ENCODE data around the gene ANO1. TPM values are rescaled to one million over a fixed set of nuclear protein-coding genes. Genes with fewer than 3 reads are reported as not detected.
A peak's percentile ranks its signal among the peaks of the same experiment; 100 is the strongest.

The ANO1 gene
- total RNA-seq, 1 donor from 2014 or later, result 9.0 TPM

GRCh38 chr11:70230151-70230839 is 152.2 kb downstream of the ANO1 start:
- intact Hi-C loops (cut with DNase I), result no loop called here
- no peak for ATAC-seq
- Histone ChIP-seq H3K36me3 (no peaks in the 10 kb centered on the region), H3K4me3 (no peak overlapping the region), H3K27ac (no peak overlapping the region), H3K9me3 (no peaks in the 10 kb centered on the region), H3K27me3 (ENCODE audit: low read depth) (no peaks in the 10 kb centered on the region), H3K4me1 (no peaks in the 10 kb centered on the region)
- DNase-seq, result no peak
- no peak for TF ChIP-seq CTCF (IDR thresholded peaks at IDR 0.05)

GRCh38 chr11:70230840-70231710 is 153.0 kb downstream of the ANO1 start:
- Histone ChIP-seq H3K9me3 (no peaks in the 10 kb centered on the region), H3K27ac (no peak overlapping the region), H3K4me1 (no peaks in the 10 kb centered on the region), H3K36me3 (no peaks in the 10 kb centered on the region), H3K4me3 (no peak overlapping the region), H3K27me3 (ENCODE audit: low read depth) (no peaks in the 10 kb centered on the region)
- intact Hi-C loops (cut with DNase I), result no loop called here
- ATAC-seq, result peak in 1 of 2 donors; percentile 15
- TF ChIP-seq CTCF (IDR thresholded peaks at IDR 0.05), result no peak
- no peak for DNase-seq

- no peak for TF ChIP-seq CTCF (IDR thresholded peaks at IDR 0.05)
- DNase-seq (no peak), ATAC-seq (no peak)
- Histone ChIP-seq H3K4me3 (no peak overlapping the region), H3K36me3 (no peaks in the 10 kb centered on the region), H3K27me3 (ENCODE audit: low read depth) (no peaks in the 10 kb centered on the region), H3K4me1 (no peaks in the 10 kb centered on the region), H3K27ac (no peak overlapping the region), H3K9me3 (no peaks in the 10 kb centered on the region)
- intact Hi-C loops (cut with DNase I), result no loop called here
These were observed 154.9 kb downstream of the ANO1 start for GRCh38 chr11:70233034-70233433.

- H3K36me3 ChIP-seq, result no peaks in the 10 kb centered on the region
- ATAC-seq (peak in 1 of 2 donors; percentile 61), DNase-seq (no peak)
- no peaks in the 10 kb centered on the region for H3K27me3 ChIP-seq (ENCODE audit: low read depth)
- H3K27ac ChIP-seq, result no peak overlapping the region
- H3K9me3 ChIP-seq, result no peaks in the 10 kb centered on the region
- no peak overlapping the region for H3K4me3 ChIP-seq
- TF ChIP-seq CTCF (IDR thresholded peaks at IDR 0.05), result no peak
- no peaks in the 10 kb centered on the region for H3K4me1 ChIP-seq
- intact Hi-C loops (cut with DNase I), result no loop called here
These were observed 155.4 kb downstream of the ANO1 start for GRCh38 chr11:70233511-70233934.

- no peaks in the 10 kb centered on the region for H3K4me1 ChIP-seq
- H3K27ac ChIP-seq, result no peak overlapping the region
- no peak for TF ChIP-seq CTCF (IDR thresholded peaks at IDR 0.05)
- ATAC-seq (no peak), DNase-seq (no peak)
- H3K9me3 ChIP-seq, result no peaks in the 10 kb centered on the region
- intact Hi-C loops (cut with DNase I), result no loop called here
- no peaks in the 10 kb centered on the region for H3K27me3 ChIP-seq (ENCODE audit: low read depth)
- H3K4me3 ChIP-seq, result no peak overlapping the region
- no peaks in the 10 kb centered on the region for H3K36me3 ChIP-seq
These were observed 155.8 kb downstream of the ANO1 start for GRCh38 chr11:70233962-70234361.

Other genes starting within 250 kb of the ANO1 start
- gene FADD, start 125.0 kb downstream of the ANO1 start, total RNA-seq, result 23.0 TPM
- gene PPFIA1, start 192.4 kb downstream of the ANO1 start, total RNA-seq, result 81.0 TPM

Data from lower lobe of right lung (tissue), 2 donors.